ENCODE results near the gene NRG3.

The NRG3 gene

GRCh38 chr10:82625512-82626189 lies 750.7 kb downstream of the NRG3 start:
- H3K27ac ChIP-seq (ENCODE audit: insufficient read depth, low read length, poor library complexity, severe bottlenecking): no peak overlapping the region
- H3K4me1 ChIP-seq (ENCODE audit: control insufficient read depth, insufficient read depth, low read length, poor library complexity, severe bottlenecking): no peaks in the 10 kb centered on the region
- no peak overlapping the region for H3K4me3 ChIP-seq (ENCODE audit: insufficient read depth, low read depth, low read length, poor library complexity, severe bottlenecking)
- no peaks in the 10 kb centered on the region for H3K36me3 ChIP-seq (ENCODE audit: control insufficient read depth, insufficient read depth, low read length)
- no peak for DNase-seq
- no peaks in the 10 kb centered on the region for H3K9me3 ChIP-seq (ENCODE audit: control insufficient read depth, low read length)
- no peaks in the 10 kb centered on the region for H3K27me3 ChIP-seq (replicated peaks; ENCODE audit: control insufficient read depth, insufficient read depth, low read length, poor library complexity, severe bottlenecking)

DNA sequence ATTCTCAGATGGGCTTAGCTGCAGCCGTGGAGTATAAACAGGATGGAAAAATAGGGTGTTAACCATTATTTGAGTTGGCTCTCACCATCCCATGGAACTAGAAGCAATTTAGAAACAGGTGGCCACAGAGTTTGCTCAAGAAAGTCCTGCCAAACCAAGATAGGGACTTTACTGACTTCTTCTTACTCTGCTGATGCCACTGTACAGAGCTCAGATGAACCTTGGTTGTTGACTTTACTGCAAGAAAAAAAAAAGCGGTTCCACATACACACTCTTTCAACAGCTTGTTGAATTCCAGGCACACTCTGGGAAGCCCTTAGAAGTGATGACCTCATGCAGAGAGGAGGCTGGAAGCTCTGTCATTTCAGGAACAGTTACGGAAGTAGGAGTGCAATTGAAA lies 753.4 kb downstream of the NRG3 start:
- H3K27me3 ChIP-seq (replicated peaks; ENCODE audit: control insufficient read depth, insufficient read depth, low read length, poor library complexity, severe bottlenecking): no peaks in the 10 kb centered on the region
- H3K9me3 ChIP-seq (ENCODE audit: control insufficient read depth, low read length): no peaks in the 10 kb centered on the region
- no peak overlapping the region for H3K4me3 ChIP-seq (ENCODE audit: insufficient read depth, low read depth, low read length, poor library complexity, severe bottlenecking)
- DNase-seq: no peak
- H3K36me3 ChIP-seq (ENCODE audit: control insufficient read depth, insufficient read depth, low read length): no peaks in the 10 kb centered on the region
- H3K27ac ChIP-seq (ENCODE audit: insufficient read depth, low read length, poor library complexity, severe bottlenecking): no peak overlapping the region
- no peaks in the 10 kb centered on the region for H3K4me1 ChIP-seq (ENCODE audit: control insufficient read depth, insufficient read depth, low read length, poor library complexity, severe bottlenecking)

- DNase-seq: no peak
- no peaks in the 10 kb centered on the region for H3K9me3 ChIP-seq (ENCODE audit: control insufficient read depth, low read length)
- no peaks in the 10 kb centered on the region for H3K4me1 ChIP-seq (ENCODE audit: control insufficient read depth, insufficient read depth, low read length, poor library complexity, severe bottlenecking)
- no peak overlapping the region for H3K27ac ChIP-seq (ENCODE audit: insufficient read depth, low read length, poor library complexity, severe bottlenecking)
- H3K27me3 ChIP-seq (replicated peaks; ENCODE audit: control insufficient read depth, insufficient read depth, low read length, poor library complexity, severe bottlenecking): no peaks in the 10 kb centered on the region
- H3K36me3 ChIP-seq (ENCODE audit: control insufficient read depth, insufficient read depth, low read length): no peaks in the 10 kb centered on the region
- no peak overlapping the region for H3K4me3 ChIP-seq (ENCODE audit: insufficient read depth, low read depth, low read length, poor library complexity, severe bottlenecking)
These were observed 768.1 kb downstream of the NRG3 start for GRCh38 chr10:82643076-82643475.

- H3K9me3 ChIP-seq (ENCODE audit: control insufficient read depth, low read length): no peaks in the 10 kb centered on the region
- DNase-seq: no peak
- H3K36me3 ChIP-seq (ENCODE audit: control insufficient read depth, insufficient read depth, low read length): no peaks in the 10 kb centered on the region
These were observed 768.6 kb downstream of the NRG3 start for GRCh38 chr10:82643601-82644000.

DNA sequence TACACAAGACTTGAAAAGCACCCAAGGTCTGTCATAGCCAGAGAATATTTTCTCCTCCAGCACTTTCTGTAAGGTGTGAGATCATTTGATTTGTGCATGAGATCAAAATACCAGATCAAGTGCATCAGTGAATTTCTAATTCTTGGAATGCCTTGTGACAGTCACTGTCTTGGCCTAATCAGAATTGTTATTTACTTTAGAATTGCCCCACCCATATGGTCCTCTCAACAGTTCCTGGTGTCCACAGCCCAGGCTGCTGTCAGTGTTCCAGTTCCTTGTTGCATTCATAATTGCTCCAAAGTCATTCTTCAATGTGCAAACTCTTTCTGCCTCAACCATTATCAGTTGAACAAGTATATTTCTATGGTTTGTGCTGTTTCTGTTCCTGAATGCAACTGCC lies 770.2 kb downstream of the NRG3 start:
- no peaks in the 10 kb centered on the region for H3K9me3 ChIP-seq (ENCODE audit: control insufficient read depth, low read length)
- no peaks in the 10 kb centered on the region for H3K36me3 ChIP-seq (ENCODE audit: control insufficient read depth, insufficient read depth, low read length)
- no peaks in the 10 kb centered on the region for H3K4me1 ChIP-seq (ENCODE audit: control insufficient read depth, insufficient read depth, low read length, poor library complexity, severe bottlenecking)
- no peak overlapping the region for H3K27ac ChIP-seq (ENCODE audit: insufficient read depth, low read length, poor library complexity, severe bottlenecking)
- no peak overlapping the region for H3K4me3 ChIP-seq (ENCODE audit: insufficient read depth, low read depth, low read length, poor library complexity, severe bottlenecking)
- DNase-seq: no peak
- no peaks in the 10 kb centered on the region for H3K27me3 ChIP-seq (replicated peaks; ENCODE audit: control insufficient read depth, insufficient read depth, low read length, poor library complexity, severe bottlenecking)

More at GRCh38 chr10:82643601-82644000, 768.6 kb downstream of the NRG3 start:
- Histone ChIP-seq H3K4me3 (ENCODE audit: insufficient read depth, low read depth, low read length, poor library complexity, severe bottlenecking) (no peak overlapping the region), H3K4me1 (ENCODE audit: control insufficient read depth, insufficient read depth, low read length, poor library complexity, severe bottlenecking) (no peaks in the 10 kb centered on the region), H3K27ac (ENCODE audit: insufficient read depth, low read length, poor library complexity, severe bottlenecking) (no peak overlapping the region), H3K27me3 (replicated peaks; ENCODE audit: control insufficient read depth, insufficient read depth, low read length, poor library complexity, severe bottlenecking) (no peaks in the 10 kb centered on the region)

- H3K4me3 ChIP-seq (ENCODE audit: insufficient read depth, low read depth, low read length, poor library complexity, severe bottlenecking): no peak overlapping the region
- H3K4me1 ChIP-seq (ENCODE audit: control insufficient read depth, insufficient read depth, low read length, poor library complexity, severe bottlenecking): no peaks in the 10 kb centered on the region
- H3K36me3 ChIP-seq (ENCODE audit: control insufficient read depth, insufficient read depth, low read length): no peaks in the 10 kb centered on the region
- H3K9me3 ChIP-seq (ENCODE audit: control insufficient read depth, low read length): no peaks in the 10 kb centered on the region
- no peak for DNase-seq
- no peak overlapping the region for H3K27ac ChIP-seq (ENCODE audit: insufficient read depth, low read length, poor library complexity, severe bottlenecking)
- H3K27me3 ChIP-seq (replicated peaks; ENCODE audit: control insufficient read depth, insufficient read depth, low read length, poor library complexity, severe bottlenecking): no peaks in the 10 kb centered on the region
These were observed 778.5 kb downstream of the NRG3 start for GRCh38 chr10:82653244-82654155.

GRCh38 chr10:82660205-82660604 lies 785.2 kb downstream of the NRG3 start:
- Histone ChIP-seq H3K4me3 (ENCODE audit: insufficient read depth, low read depth, low read length, poor library complexity, severe bottlenecking) (no peak overlapping the region), H3K36me3 (ENCODE audit: control insufficient read depth, insufficient read depth, low read length) (no peaks in the 10 kb centered on the region)
- DNase-seq: no peak

DNA sequence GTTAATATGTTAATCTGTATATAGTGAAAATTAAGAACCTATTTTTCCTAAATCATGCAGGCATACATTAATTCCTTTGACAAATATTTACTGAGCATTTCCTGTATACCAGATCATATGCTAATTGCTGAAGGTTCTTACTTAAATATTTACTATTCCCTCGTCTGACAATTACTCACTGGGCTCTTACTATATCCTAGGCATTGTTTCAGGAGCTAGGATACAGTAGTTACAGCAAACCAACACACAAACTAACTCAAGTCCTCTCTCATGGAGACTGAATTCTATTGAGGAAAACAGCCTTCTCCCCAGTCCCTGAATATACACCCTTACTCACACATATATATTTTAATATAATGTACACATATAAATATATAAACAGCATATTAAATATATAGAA lies 786.0 kb downstream of the NRG3 start:
- H3K36me3 ChIP-seq (ENCODE audit: control insufficient read depth, insufficient read depth, low read length): no peaks in the 10 kb centered on the region
- H3K9me3 ChIP-seq (ENCODE audit: control insufficient read depth, low read length): no peaks in the 10 kb centered on the region
- no peak for DNase-seq
- no peaks in the 10 kb centered on the region for H3K4me1 ChIP-seq (ENCODE audit: control insufficient read depth, insufficient read depth, low read length, poor library complexity, severe bottlenecking)
- no peak overlapping the region for H3K27ac ChIP-seq (ENCODE audit: insufficient read depth, low read length, poor library complexity, severe bottlenecking)
- no peak overlapping the region for H3K4me3 ChIP-seq (ENCODE audit: insufficient read depth, low read depth, low read length, poor library complexity, severe bottlenecking)
- H3K27me3 ChIP-seq (replicated peaks; ENCODE audit: control insufficient read depth, insufficient read depth, low read length, poor library complexity, severe bottlenecking): no peaks in the 10 kb centered on the region

More at GRCh38 chr10:82660205-82660604, 785.2 kb downstream of the NRG3 start:
- Histone ChIP-seq H3K27me3 (replicated peaks; ENCODE audit: control insufficient read depth, insufficient read depth, low read length, poor library complexity, severe bottlenecking) (no peaks in the 10 kb centered on the region), H3K9me3 (ENCODE audit: control insufficient read depth, low read length) (no peaks in the 10 kb centered on the region), H3K27ac (ENCODE audit: insufficient read depth, low read length, poor library complexity, severe bottlenecking) (no peak overlapping the region), H3K4me1 (ENCODE audit: control insufficient read depth, insufficient read depth, low read length, poor library complexity, severe bottlenecking) (no peaks in the 10 kb centered on the region)

DNA sequence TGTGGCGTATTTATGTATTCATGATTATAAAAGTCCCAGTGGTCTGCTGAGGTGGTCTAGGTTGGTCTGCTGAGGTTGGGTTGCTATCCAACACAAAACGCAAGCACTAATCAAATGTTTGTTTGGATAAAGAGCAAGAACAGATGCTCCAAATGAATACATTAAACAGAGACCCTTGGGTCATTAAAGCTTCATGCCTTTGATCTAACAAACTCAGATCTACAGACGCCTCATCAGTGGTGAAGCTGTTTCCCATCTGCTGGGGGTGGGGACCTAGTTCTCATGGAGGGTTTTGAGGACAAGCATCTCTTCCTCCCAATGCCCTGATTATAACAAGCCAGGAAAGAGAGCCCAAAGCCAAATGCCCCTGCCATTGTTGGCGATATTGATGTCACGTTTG lies 786.7 kb downstream of the NRG3 start:
- Histone ChIP-seq H3K9me3 (ENCODE audit: control insufficient read depth, low read length) (no peaks in the 10 kb centered on the region), H3K27me3 (replicated peaks; ENCODE audit: control insufficient read depth, insufficient read depth, low read length, poor library complexity, severe bottlenecking) (no peaks in the 10 kb centered on the region), H3K4me3 (ENCODE audit: insufficient read depth, low read depth, low read length, poor library complexity, severe bottlenecking) (no peak overlapping the region), H3K4me1 (ENCODE audit: control insufficient read depth, insufficient read depth, low read length, poor library complexity, severe bottlenecking) (no peaks in the 10 kb centered on the region), H3K36me3 (ENCODE audit: control insufficient read depth, insufficient read depth, low read length) (no peaks in the 10 kb centered on the region), H3K27ac (ENCODE audit: insufficient read depth, low read length, poor library complexity, severe bottlenecking) (no peak overlapping the region)
- no peak for DNase-seq

- Histone ChIP-seq H3K27me3 (replicated peaks; ENCODE audit: control insufficient read depth, insufficient read depth, low read length, poor library complexity, severe bottlenecking) (no peaks in the 10 kb centered on the region), H3K4me1 (ENCODE audit: control insufficient read depth, insufficient read depth, low read length, poor library complexity, severe bottlenecking) (no peaks in the 10 kb centered on the region), H3K27ac (ENCODE audit: insufficient read depth, low read length, poor library complexity, severe bottlenecking) (no peak overlapping the region), H3K9me3 (ENCODE audit: control insufficient read depth, low read length) (no peaks in the 10 kb centered on the region), H3K4me3 (ENCODE audit: insufficient read depth, low read depth, low read length, poor library complexity, severe bottlenecking) (no peak overlapping the region), H3K36me3 (ENCODE audit: control insufficient read depth, insufficient read depth, low read length) (no peaks in the 10 kb centered on the region)
- DNase-seq: no peak
These were observed 793.4 kb downstream of the NRG3 start for GRCh38 chr10:82668221-82668895.
